GM19035 (cell line): ENCODE data around the gene MYO1B.

Experiments
- ATAC-seq: cut with Tn5 transposase; IDR thresholded peaks from one replicate; pipeline ENCODE4 v1.9.1; 2021; ENCODE audit not compliant: unreplicated experiment

MYO1B gene

DNA sequence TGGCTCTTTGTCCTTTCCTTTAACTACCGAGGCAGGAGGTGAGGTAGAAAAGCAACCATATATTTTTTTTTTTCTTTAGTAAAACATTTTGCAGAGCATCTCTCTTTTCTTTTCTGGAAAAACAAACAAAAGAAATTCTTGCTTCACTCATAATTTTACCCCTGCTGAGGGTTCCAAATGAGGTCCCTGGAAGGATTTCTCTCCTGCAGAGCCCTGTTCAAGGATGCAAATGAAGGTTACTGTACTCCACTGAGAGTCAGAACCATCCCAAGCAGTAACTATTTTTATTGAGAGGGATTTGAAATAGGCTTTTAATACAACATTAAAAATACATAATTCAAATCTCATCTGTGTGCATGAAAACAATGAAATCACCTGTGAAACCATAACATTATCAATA lies 19.5 kb upstream of the MYO1B start:
- ATAC-seq, result no peak

DNA sequence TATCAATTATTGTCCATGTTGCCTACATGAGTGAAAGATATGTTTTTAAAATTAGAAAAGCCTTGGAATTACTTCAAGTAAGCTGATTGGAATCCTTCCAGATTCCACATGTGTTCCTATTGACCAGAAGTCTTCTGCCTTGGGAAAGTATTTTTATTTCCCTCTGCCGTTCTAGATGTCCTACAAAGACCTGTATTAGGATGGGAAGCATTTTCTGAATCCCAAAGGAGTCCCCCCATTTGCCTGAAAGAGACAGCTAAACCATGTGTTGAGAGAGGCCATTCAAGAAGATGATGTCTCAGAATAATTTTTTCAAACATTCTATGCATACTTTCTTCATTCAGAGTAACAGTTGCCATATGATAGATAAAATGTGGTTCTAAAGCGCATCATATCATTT lies 19.0 kb upstream of the MYO1B start:
- no peak for ATAC-seq

DNA sequence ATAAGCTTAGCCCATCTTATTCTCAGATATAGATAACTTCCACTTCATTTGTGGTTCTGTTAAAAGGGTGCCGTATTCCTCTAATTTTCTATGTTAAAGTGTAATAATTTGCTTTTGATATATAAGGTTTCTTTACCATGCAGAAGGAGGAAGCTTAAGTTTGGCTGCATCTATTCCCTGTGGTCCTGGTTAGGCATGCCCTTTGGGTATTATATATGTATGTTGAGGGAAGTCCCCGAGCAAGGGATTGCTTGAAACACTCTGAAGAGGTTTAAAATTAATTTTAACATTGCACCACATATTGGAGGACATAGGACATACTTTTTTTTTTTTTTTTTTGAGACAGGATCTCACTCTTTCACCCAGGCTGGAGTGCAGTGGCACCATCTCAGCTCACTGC lies 16.9 kb upstream of the MYO1B start:
- no peak for ATAC-seq

DNA sequence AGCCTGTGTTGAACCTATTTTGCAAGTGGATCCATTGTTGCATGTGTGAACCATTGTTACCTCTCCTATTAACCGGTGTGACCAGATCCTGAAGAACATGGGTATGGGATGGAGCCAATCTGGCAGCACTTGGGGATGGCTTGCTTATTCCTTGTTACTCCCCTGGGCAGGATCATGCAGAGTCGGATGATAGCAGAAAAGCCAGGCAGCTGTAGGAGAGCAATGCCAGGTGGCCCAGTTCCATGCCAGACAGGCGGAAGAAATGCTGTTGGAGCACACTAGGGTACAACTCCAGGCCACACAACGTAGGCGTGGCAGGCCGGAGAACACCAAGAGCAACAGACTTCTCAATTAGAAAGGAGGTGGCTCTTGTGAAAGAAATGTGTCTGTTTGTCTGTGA lies 16.3 kb upstream of the MYO1B start:
- ATAC-seq, result no peak

DNA sequence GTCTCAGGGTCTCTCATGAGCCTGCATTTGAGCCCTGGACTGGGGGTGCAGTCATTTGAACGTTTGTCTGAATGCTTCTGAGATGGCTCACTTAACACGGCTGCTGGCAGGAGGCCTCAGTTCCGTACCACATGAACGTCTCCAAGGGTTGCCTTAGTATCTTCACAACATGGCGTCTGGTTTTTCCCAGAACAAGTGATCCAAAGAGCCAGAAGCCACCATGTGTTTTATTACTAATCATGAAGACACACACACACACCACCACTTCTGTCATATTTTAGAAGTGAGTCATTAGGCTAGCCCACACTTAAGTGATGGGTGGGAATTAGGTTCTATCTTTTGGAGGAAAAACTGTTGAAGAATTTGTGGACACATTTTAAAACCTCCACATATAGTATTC lies 15.0 kb upstream of the MYO1B start:
- ATAC-seq, result no peak

DNA sequence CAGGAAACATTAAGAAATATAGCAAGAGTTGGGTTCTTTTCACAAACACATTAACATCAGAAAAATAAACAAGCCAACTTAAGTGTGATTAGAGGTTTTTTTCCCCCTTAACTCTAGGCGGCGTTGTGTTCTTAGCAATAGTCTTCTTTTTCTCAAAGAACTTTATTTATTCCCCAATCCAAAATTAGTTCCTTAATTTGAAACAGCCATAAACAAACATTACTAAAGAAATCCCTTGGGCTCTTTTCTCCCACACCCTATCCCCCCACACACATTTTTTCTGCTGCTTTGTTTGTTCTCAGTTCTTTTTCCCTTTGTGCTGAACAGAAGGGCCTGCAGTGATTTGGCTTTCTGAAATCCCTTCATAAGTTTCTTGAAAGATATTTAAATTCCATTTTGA lies 13.2 kb upstream of the MYO1B start:
- no peak for ATAC-seq

DNA sequence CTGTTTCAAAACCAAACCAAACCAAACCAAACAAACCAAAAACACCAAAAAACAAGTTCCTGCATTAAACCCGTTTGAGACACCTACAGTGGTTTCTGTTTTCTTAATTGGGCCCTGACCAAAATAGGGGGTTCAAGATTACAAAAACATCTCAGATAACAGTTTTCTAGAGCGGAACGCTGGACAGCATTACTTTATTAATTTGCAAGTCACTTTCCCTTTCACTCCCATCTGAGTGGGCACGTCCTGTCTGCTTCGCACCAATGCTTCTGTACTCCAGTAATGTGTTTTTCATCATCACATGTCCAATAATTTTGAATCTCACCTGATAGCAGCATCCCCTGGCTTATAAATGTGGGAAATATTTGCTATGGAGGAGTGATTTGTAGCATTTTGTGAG lies 11.7 kb upstream of the MYO1B start:
- ATAC-seq, result no peak

DNA sequence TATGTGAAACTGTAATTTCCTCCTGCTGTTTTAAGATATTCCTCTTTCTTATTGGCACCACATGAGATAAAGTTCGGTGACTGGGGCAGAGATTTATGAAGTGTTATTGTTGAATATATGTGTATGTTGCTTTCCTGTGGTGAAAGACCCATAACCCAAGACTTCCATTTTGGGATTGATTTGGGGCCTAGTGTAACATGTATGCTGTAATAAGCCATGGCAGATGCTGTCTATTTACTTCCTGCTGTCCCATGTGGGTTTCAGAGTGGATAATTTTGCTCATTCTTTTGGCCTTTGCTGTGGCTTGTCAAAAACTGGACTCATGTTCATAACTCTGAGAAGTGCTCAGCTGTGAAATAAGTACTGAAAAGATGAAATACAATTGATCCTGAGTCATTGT lies 10.8 kb upstream of the MYO1B start:
- no peak for ATAC-seq

DNA sequence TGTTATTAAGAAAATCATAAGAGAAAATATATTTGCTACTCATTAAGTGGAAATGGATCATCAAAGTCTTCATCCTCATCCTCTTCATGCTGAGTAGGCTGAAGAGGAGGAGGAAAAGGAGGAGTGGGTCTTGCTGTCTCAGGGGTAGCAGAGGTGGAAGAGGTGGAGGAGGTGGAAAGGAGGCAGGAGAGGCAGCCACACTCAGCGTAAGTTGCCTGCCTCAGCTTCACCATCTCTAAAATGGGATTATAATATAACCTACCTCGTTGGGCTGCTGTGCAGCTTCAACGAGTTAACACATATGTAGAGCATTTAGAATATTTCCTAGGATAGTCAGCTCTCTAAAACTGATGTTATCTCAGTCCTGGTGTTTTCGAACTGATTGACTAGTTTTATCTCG lies 4.3 kb upstream of the MYO1B start:
- no peak for ATAC-seq

DNA sequence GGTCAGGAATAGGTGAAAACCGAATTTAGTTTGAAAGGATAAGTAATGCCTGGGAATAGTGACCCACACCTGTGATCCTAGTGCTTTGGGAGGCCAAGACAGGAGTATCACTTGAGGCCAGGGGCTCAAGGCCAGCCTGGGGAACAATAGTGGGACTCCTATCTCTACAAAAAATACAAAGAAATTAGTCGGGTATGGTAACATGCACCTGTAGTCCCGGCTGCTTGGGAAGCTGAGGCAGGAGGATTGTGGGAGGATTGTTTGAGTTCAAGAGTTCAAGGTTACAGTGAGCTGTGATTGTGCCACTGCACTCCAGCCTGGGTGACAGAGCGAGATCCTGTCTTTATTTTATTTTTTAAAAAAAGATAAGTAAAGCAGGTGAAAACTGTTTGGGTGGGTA lies 3.8 kb upstream of the MYO1B start:
- ATAC-seq, result no peak

DNA sequence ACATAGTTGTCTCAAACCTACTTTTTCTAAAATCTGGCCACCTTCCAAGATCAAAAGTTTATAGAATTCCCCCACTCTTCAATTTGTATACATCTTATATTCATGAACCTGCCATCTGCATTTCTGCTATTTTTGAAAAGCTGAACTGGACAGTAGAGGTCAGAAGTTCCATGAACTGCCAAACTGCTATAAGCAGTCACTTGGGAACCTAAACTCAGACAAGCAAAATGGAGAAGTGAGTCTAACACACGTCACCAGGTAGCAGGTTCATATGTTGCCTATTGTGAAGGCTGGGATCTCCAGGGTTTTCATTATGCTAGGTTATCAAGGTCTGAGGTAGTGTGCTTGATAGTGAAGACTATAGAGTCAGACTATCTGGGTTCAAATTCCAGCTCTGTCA lies 2.0 kb upstream of the MYO1B start:
- ATAC-seq, result no peak

DNA sequence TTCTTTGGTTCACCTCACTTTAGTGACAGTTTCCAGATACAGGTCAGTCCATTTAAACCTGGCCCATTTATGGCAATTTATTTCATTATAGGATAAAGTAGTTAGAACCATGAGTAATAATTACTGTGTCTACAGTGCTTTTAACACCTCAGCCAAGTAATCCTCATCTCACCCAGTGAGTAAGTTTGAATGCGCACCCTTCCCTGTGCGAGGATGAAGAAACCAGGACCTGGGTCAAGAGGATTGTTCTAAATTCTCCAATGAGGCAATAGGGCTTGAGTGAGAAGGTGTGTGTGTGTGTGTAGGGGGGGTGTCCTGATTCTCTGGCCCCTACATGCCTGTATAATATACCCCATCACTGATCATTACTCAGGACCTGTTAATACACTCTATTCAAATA lies 854 bp upstream of the MYO1B start:
- no peak for ATAC-seq

DNA sequence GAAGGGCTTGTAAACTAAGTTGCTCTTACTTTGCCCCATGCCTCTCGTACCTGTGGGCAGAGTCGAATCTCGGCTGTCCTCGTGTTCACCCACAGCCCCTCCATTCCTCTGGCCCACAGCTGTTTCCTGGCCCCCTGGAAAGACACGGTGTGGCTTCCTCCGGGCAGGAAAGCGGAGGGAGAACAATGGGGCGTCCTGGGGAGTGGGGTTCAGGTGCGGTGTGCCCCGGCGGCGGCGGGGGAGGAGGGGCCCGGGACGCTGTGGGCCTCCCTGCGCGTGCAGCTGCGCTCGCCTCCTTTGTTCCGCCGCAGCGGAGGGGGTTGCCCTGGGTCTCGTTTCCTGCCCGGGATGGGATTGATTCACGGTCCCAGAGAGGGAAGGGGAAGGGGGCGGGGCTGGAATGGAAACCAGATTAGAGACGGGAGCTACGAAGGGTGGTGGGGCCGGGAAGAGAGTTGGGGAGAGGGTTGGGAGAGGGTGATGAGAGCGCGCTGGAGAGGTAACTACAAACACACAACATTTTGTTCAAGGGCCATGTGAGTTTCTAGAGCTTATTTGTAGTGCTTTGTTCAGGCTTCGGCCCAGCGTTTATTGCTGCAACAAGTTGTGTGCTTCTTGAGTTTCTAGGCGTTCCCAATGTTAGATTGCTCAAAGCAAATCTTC lies 796 bp downstream of the MYO1B start:
- ATAC-seq, result no peak

DNA sequence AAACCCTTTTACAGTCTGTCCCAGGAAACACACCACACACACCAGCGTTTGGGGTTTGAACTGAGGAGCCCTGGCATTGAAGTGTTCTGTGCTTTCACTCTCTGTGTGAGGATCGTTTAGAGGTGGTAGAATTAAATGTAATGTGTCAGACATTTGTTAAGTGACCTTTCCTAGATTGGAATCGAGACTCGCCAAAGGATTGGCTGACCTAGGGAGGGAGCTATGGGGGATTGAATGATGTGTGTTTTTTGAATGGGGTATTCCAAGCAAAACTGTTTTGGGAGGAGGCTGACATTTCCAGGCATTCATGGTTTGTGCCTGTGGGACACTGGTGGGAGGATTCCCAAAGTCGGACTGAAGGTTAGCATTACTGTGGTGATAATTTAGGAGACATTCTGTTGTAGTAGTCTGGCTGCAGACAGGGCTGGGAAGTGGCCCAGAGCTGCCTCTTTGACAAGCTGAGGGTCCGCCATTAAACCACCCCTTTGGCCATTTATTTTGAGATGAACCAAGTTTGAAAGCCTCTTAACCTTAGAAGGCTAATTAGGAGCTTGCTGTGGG lies 1.7 kb downstream of the MYO1B start:
- no peak for ATAC-seq

DNA sequence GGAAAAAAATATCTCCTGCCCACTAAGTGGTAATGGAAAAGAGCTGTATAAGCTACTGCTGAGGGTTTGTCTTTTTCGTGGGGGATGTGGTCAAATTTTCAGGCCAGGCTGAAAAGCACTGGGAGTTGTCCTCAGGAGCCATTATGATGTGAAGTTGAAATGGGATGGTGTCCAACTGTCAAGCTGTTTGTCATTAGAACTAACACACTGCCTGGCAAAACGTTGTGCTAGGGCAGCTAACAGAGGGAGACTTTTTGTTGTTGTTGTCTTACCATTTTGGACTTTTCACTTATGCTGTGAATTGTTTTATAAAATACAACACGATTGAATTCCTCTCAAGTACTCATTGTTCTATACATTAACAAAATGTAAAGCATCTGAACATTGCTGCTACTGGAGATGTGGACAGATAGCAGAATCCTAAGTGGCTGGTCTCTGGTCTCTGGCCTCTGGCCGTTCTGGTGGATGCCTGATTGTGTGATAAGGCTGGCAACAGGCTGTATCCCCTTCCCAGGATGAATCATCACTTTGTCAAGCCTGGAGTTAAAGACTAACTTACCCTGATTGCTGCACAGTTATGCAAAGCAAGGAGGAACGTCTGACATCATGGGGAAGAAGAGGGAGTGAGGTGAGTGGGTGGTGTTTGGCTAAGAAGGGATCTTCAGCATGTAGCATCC lies 2.3 kb downstream of the MYO1B start:
- ATAC-seq, result no peak

DNA sequence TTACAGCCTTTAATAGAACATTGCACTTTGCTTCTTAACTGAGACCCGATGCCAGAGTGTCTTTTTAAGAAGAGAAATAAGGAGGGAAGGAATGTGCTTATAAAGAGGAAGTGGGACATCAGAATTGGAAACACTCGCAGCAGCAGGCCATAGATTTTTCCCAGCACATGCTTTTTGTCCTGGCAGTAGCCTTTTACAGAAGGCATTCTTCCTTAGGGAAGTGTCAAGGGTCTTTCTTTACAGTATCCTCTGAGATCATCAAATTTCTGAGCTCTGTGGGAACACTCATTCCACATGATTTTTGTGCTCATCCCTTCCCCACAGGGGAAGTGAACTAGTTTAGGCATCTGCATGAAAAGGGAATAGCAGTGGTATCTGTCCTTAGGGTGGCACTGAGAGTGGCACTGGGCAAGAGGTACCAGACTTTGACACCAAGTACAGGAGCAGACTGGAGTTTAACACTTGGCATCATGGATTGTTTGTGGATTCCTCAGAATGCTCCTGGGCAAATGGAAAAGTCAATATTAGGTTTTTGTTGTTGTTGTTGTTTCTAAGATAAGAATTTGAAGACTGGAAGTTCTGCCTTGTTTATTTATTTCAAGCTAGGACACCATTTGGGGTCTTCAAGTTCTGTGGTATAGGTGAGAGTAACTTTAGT lies 4.1 kb downstream of the MYO1B start:
- no peak for ATAC-seq

DNA sequence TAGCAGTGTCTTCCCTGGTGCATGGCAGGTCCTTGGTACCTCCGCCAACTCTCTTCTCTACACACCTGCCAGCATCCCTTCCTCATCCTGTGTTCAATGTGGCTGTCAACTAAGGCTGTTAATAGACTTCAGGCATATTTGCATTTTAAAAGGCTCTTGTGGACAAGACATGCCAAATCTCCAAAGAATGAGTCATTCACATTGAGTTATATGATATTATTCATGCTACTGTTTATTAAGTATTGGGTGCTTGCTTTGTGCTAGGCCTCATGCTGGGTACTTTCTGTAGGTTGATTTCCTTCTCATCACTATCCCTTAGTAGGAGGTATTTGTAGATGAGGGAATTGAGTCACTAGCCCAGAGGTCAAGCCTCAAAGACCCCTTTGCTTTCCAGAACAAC lies 5.2 kb downstream of the MYO1B start:
- ATAC-seq, result no peak

DNA sequence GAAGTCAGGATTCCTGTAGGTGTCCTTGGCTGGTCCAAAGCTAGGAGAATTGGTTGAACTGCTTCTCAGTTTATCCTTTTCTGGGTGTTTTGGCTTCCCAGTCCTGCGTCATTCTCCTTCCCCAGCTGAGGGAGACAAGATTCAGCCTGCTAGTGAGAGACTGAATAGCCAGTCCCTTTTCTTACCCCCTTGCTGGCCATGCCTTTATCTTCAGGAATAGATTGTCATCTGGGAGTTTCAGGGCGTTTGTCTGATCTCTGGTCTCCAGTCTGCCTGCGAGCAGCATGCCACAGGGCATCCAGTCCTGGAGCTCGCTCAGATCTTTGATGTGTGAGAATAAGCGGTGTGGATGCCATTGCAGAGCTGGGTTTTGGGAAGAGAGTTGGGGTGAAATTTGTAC lies 5.8 kb downstream of the MYO1B start:
- ATAC-seq, result no peak

DNA sequence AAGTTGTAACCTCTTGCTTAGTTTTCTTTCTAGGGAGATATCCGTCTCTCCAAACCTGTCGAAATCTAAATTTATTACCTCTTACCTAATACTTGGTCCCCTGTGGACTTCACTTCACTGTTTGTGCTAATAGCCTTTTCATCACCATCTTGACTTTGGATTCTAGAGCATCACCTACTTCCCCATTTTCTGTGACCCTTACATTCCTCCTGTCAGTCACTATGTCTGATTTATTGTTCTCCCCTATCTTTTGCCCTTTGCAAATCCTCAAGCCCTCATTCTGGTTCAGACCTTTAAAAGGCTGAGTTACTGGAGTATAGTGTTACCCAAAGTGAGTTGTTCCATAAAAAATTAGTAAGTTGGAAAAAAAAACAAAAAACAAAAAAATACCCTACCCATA lies 7.5 kb downstream of the MYO1B start:
- ATAC-seq, result no peak

DNA sequence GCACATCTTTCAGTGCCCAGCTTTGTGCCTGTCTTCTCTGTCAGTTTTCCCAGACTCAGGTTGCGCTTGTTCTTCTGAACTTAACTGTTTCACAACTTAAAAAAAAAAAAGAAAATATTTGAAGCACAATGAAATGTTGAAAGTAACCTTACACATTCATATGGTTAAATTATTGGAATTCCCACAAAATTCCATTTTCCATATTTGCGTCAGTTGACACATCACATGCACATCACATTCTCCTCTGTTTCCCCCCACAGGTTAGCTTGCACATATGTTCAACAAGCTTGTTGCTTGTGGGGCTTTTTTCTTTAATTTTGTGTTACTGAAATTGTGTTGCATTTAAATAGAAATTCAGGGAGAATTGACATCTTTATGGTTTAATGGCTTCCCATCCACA lies 8.3 kb downstream of the MYO1B start:
- no peak for ATAC-seq

DNA sequence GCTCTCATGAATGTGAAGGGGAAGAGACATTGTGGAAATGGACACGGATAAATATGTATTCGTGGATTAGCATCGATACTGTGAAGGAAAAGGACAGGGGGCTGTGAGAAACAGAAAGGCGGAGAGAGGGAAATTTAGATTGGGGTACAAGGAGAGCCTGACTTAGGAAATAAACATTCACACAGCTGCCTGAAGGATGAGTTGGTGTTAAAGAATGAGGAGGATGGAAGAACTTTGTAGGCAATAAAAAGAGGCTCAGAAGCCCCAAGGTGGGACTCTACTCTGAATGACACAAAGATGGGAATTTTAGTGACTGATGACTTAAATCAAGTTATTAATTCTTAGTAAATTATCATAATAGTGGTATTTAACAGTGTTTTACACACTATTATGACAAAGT lies 10.1 kb downstream of the MYO1B start:
- ATAC-seq, result no peak

DNA sequence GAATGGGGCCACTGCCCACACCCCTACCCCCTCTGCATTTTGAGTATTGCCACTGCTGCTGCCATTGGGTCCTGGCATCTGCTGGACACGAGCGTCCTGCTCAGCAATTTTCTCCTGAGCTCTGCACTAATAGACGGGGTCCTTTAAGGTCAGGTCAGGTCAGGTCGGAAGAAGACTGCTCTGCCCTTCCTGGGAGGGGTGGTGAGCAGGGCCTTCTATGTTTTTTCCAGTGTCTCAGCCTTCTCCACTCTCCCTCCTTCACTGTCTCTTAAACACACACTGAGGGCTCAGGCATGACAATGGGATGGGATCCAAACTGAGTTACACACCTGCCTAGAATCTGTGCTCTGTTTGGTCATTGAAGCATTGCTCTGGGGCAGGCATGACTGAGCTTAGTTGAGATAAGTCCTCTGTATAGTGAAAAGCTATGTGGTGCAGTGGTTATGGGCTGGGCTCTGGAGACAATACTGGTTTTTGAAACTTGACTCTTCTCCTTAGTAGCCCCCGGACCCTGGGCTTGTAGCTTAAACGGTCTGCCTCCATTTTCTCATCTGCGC lies 10.6 kb downstream of the MYO1B start:
- ATAC-seq, result no peak
